ENCODE measurements around the gene KLHL13. TPM values are rescaled to one million over a fixed set of nuclear protein-coding genes. Genes with fewer than 3 reads are reported as not detected.
"Not testable (repeated sequence)": the region's sequence is repeated elsewhere in the genome, so short reads cannot be mapped to it uniquely, and the experiment has no call there.

Gene KLHL13
- total RNA-seq, 1 donor from 2014 or later, result 3.9 TPM

- intact Hi-C loops (cut with DNase I), result no loop called here
- H3K27ac ChIP-seq, result no peak overlapping the region
Observed at GRCh38 chrX:118129681-118130080, 13.1 kb upstream of the KLHL13 start.

GRCh38 chrX:118128724-118129123 is 12.1 kb upstream of the KLHL13 start:
- intact Hi-C loops (cut with DNase I), result no loop called here
- H3K27me3 ChIP-seq (ENCODE audit: low read depth), result no peaks in the 10 kb centered on the region
- ATAC-seq (no peak), DNase-seq (no peak)
- no peaks in the 10 kb centered on the region for H3K4me1 ChIP-seq
- TF ChIP-seq CTCF (IDR thresholded peaks at IDR 0.05), result no peak
- no peaks in the 10 kb centered on the region for H3K36me3 ChIP-seq
- H3K9me3 ChIP-seq, result no peaks in the 10 kb centered on the region
- no peak overlapping the region for H3K4me3 ChIP-seq
- no peak overlapping the region for H3K27ac ChIP-seq

More at GRCh38 chrX:118129681-118130080, 13.1 kb upstream of the KLHL13 start:
- DNase-seq, result no peak
- TF ChIP-seq CTCF (IDR thresholded peaks at IDR 0.05), result no peak
- no peaks in the 10 kb centered on the region for H3K4me1 ChIP-seq
- no peaks in the 10 kb centered on the region for H3K9me3 ChIP-seq
- no peak overlapping the region for H3K4me3 ChIP-seq
- H3K36me3 ChIP-seq, result no peaks in the 10 kb centered on the region
- H3K27me3 ChIP-seq (ENCODE audit: low read depth), result no peaks in the 10 kb centered on the region
- ATAC-seq, result no peak

- H3K9me3 ChIP-seq, result no peaks in the 10 kb centered on the region
- no peak overlapping the region for H3K4me3 ChIP-seq
- DNase-seq (no peak), ATAC-seq (no peak)
- H3K27ac ChIP-seq, result no peak overlapping the region
- intact Hi-C loops (cut with DNase I), result no loop called here
- H3K36me3 ChIP-seq, result no peaks in the 10 kb centered on the region
- no peaks in the 10 kb centered on the region for H3K4me1 ChIP-seq
- no peaks in the 10 kb centered on the region for H3K27me3 ChIP-seq (ENCODE audit: low read depth)
- no peak for TF ChIP-seq CTCF (IDR thresholded peaks at IDR 0.05)
Observed at GRCh38 chrX:118126286-118126685, 9.7 kb upstream of the KLHL13 start.

- H3K27ac ChIP-seq; H3K9me3 ChIP-seq; intact Hi-C loops (cut with DNase I); H3K36me3 ChIP-seq; DNase-seq; H3K27me3 ChIP-seq (ENCODE audit: low read depth); ATAC-seq; H3K4me1 ChIP-seq; H3K4me3 ChIP-seq: not testable (repeated sequence)
Observed at GRCh38 chrX:118124243-118124642, 7.6 kb upstream of the KLHL13 start.

GRCh38 chrX:118117741-118118140 is 1.1 kb upstream of the KLHL13 start:
- Histone ChIP-seq H3K4me1 (no peaks in the 10 kb centered on the region), H3K9me3 (no peaks in the 10 kb centered on the region), H3K27ac (no peak overlapping the region), H3K4me3 (no peak overlapping the region), H3K27me3 (ENCODE audit: low read depth) (no peaks in the 10 kb centered on the region), H3K36me3 (no peaks in the 10 kb centered on the region)
- ATAC-seq (no peak), DNase-seq (no peak)
- intact Hi-C loops (cut with DNase I), result no loop called here
- no peak for TF ChIP-seq CTCF (IDR thresholded peaks at IDR 0.05)

- Histone ChIP-seq H3K9me3 (no peaks in the 10 kb centered on the region), H3K4me1 (no peaks in the 10 kb centered on the region), H3K4me3 (peak overlapping the region; percentile 54), H3K27ac (no peak overlapping the region), H3K36me3 (no peaks in the 10 kb centered on the region), H3K27me3 (ENCODE audit: low read depth) (no peaks in the 10 kb centered on the region)
- DNase-seq, result peak; percentile 27
- no peak for TF ChIP-seq CTCF (IDR thresholded peaks at IDR 0.05)
- peak; percentile 39 to 70 for ATAC-seq
- intact Hi-C loops (cut with DNase I), result no loop called here
Observed at GRCh38 chrX:118115953-118116712, 477 bp downstream of the KLHL13 start.
